IPS-15b (cell line): Measurements from ENCODE around the gene LAMC1.

Source experiments
- H3K27me3 ChIP-seq: one replicate; pipeline ENCODE4 v1.6.1; 2013; ENCODE audit warnings: low read length; ENCODE audit not compliant: control insufficient read depth, insufficient read depth
- H3K36me3 ChIP-seq: one replicate; pipeline ENCODE4 v1.6.1; 2013; ENCODE audit warnings: low read length; ENCODE audit not compliant: control insufficient read depth, insufficient read depth
- H3K4me1 ChIP-seq: one replicate; pipeline ENCODE4 v1.6.1; 2013; ENCODE audit warnings: mild to moderate bottlenecking, low read length; ENCODE audit not compliant: control insufficient read depth, insufficient read depth
- H3K4me3 ChIP-seq: one replicate; pipeline ENCODE4 v1.5.1; 2013; ENCODE audit warnings: low read depth, low read length
- H3K9ac ChIP-seq: one replicate; pipeline ENCODE4 v1.6.1; 2013; ENCODE audit warnings: low read depth, mild to moderate bottlenecking, low read length
- H3K9me3 ChIP-seq: one replicate; pipeline ENCODE4 v1.6.1; 2013; ENCODE audit warnings: mild to moderate bottlenecking, low read length; ENCODE audit not compliant: control insufficient read depth, insufficient read depth

LAMC1 gene

GRCh38 chr1:183103577-183103976 lies 80.4 kb downstream of the LAMC1 start:
- Histone ChIP-seq H3K9ac (no peak overlapping the region), H3K4me1 (peaks cover 5% of the 10 kb centered on the region)

DNA sequence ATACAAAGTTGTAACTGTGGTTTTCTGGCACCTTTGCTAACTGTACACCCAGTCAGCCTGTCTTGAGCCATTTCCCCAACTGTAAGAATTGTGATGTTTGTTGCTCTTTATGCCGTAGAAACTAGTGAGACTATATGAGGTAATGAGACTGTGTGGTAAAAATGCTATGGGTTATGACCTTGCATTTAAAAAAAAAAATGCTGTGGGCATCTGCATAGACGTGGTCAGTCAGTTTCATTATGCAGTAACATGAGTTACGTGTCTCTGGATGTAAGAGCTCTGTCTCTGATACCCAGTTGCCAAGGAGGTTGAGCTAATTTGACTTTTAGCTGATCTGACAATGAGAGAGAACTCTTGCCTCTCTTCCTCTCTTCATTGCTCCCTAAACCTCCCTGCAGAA lies 82.2 kb downstream of the LAMC1 start:
- Histone ChIP-seq H3K36me3 (peaks cover 6% of the 10 kb centered on the region), H3K4me3 (no peak overlapping the region), H3K27me3 (no peaks in the 10 kb centered on the region), H3K4me1 (no peaks in the 10 kb centered on the region), H3K9me3 (no peaks in the 10 kb centered on the region), H3K9ac (no peak overlapping the region)

More at GRCh38 chr1:183103577-183103976, 80.4 kb downstream of the LAMC1 start:
- no peaks in the 10 kb centered on the region for H3K9me3 ChIP-seq
- H3K4me3 ChIP-seq = no peak overlapping the region
- no peaks in the 10 kb centered on the region for H3K27me3 ChIP-seq
- H3K36me3 ChIP-seq = peaks cover 6% of the 10 kb centered on the region

DNA sequence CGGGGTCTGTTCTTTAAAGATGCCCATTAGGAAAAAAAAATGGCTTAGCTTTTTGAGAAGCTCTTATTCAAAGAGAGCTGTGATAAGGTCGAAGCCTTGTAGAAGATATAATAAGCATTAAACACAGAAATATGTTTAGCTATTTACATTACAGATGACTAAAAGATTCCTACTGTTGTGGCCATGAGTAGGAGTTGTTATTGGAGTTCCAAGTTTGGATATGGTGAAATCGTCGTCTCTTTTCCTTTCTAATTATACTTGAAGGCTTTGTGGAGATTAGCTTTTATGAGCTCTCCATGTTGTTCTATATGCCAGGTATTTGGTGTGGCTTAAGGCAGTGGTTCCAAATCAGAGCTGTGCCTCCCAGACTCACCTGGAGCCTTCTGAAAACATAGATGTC lies 82.9 kb downstream of the LAMC1 start:
- no peaks in the 10 kb centered on the region for H3K4me1 ChIP-seq
- H3K9ac ChIP-seq = no peak overlapping the region
- no peaks in the 10 kb centered on the region for H3K27me3 ChIP-seq
- H3K4me3 ChIP-seq = no peak overlapping the region
- no peaks in the 10 kb centered on the region for H3K9me3 ChIP-seq
- peaks cover 6% of the 10 kb centered on the region for H3K36me3 ChIP-seq

GRCh38 chr1:183106746-183107145 lies 83.5 kb downstream of the LAMC1 start:
- no peaks in the 10 kb centered on the region for H3K4me1 ChIP-seq
- H3K9me3 ChIP-seq = no peaks in the 10 kb centered on the region
- no peak overlapping the region for H3K9ac ChIP-seq
- no peaks in the 10 kb centered on the region for H3K27me3 ChIP-seq
- H3K36me3 ChIP-seq = peaks cover 6% of the 10 kb centered on the region
- no peak overlapping the region for H3K4me3 ChIP-seq

DNA sequence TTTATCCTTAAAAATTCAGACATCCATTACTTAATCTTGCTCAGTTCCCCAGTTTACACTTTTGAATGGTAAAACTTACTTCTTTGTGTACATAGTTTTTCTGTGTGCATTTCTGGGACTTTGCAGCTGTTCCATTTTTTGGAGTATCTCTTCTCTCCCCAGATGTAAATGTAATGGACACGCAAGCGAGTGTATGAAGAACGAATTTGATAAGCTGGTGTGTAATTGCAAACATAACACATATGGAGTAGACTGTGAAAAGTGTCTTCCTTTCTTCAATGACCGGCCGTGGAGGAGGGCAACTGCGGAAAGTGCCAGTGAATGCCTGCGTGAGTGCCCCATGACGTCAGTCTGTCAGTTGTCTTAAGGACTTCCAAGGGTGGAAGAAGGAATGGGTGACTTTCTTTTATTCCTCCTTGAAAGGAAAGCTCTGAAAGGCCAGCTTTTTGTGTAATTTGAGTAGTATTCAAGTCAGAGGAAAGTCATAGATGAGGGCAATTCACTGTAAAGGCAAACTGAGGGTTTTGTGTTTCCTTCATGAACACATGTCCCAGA lies 87.2 kb downstream of the LAMC1 start:
- Histone ChIP-seq H3K27me3 (no peaks in the 10 kb centered on the region), H3K9me3 (no peaks in the 10 kb centered on the region), H3K9ac (no peak overlapping the region), H3K4me1 (no peaks in the 10 kb centered on the region), H3K36me3 (peaks cover 4% of the 10 kb centered on the region), H3K4me3 (no peak overlapping the region)

- Histone ChIP-seq H3K27me3 (no peaks in the 10 kb centered on the region), H3K36me3 (peaks cover 12% of the 10 kb centered on the region), H3K4me1 (no peaks in the 10 kb centered on the region), H3K9me3 (no peaks in the 10 kb centered on the region), H3K9ac (no peak overlapping the region), H3K4me3 (no peak overlapping the region)
Measured at GRCh38 chr1:183114441-183114840, 91.2 kb downstream of the LAMC1 start.

DNA sequence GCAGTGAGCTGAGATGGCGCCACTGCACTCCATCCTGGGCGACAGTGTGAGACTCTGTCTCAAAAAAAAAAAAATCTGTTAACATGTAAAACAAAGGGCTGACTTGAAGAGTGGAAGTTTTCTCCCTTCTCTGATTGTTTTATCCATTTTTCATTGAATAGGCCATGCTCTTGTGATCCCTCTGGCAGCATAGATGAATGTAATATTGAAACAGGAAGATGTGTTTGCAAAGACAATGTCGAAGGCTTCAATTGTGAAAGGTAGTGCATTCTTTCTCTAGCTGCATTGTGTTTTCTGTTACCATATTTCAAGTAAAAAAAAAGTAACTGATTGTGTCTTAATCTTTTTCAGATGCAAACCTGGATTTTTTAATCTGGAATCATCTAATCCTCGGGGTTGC lies 93.2 kb downstream of the LAMC1 start:
- H3K36me3 ChIP-seq = peaks cover 13% of the 10 kb centered on the region
- H3K9ac ChIP-seq = no peak overlapping the region
- no peaks in the 10 kb centered on the region for H3K4me1 ChIP-seq
- H3K27me3 ChIP-seq = no peaks in the 10 kb centered on the region
- H3K9me3 ChIP-seq = no peaks in the 10 kb centered on the region
- no peak overlapping the region for H3K4me3 ChIP-seq

GRCh38 chr1:183121609-183122008 lies 98.4 kb downstream of the LAMC1 start:
- no peak overlapping the region for H3K4me3 ChIP-seq
- H3K27me3 ChIP-seq = no peaks in the 10 kb centered on the region
- peaks cover 34% of the 10 kb centered on the region for H3K36me3 ChIP-seq
- H3K4me1 ChIP-seq = no peaks in the 10 kb centered on the region
- no peaks in the 10 kb centered on the region for H3K9me3 ChIP-seq
- no peak overlapping the region for H3K9ac ChIP-seq

GRCh38 chr1:183124259-183124658 lies 101.0 kb downstream of the LAMC1 start:
- no peak overlapping the region for H3K4me3 ChIP-seq
- no peak overlapping the region for H3K9ac ChIP-seq
- no peaks in the 10 kb centered on the region for H3K9me3 ChIP-seq
- H3K27me3 ChIP-seq = no peaks in the 10 kb centered on the region
- peaks cover 39% of the 10 kb centered on the region for H3K36me3 ChIP-seq
- H3K4me1 ChIP-seq = no peaks in the 10 kb centered on the region

GRCh38 chr1:183125279-183125999 lies 102.2 kb downstream of the LAMC1 start:
- no peaks in the 10 kb centered on the region for H3K4me1 ChIP-seq
- no peak overlapping the region for H3K4me3 ChIP-seq
- H3K36me3 ChIP-seq = peaks cover 46% of the 10 kb centered on the region
- no peaks in the 10 kb centered on the region for H3K27me3 ChIP-seq
- no peaks in the 10 kb centered on the region for H3K9me3 ChIP-seq
- no peak overlapping the region for H3K9ac ChIP-seq

GRCh38 chr1:183126000-183126366 lies 102.8 kb downstream of the LAMC1 start:
- H3K9ac ChIP-seq = no peak overlapping the region

GRCh38 chr1:183126528-183126927 lies 103.3 kb downstream of the LAMC1 start:
- Histone ChIP-seq H3K4me1 (no peaks in the 10 kb centered on the region), H3K4me3 (no peak overlapping the region), H3K36me3 (peaks cover 46% of the 10 kb centered on the region), H3K9ac (no peak overlapping the region), H3K9me3 (no peaks in the 10 kb centered on the region), H3K27me3 (no peaks in the 10 kb centered on the region)

More at GRCh38 chr1:183126000-183126366, 102.8 kb downstream of the LAMC1 start:
- Histone ChIP-seq H3K27me3 (no peaks in the 10 kb centered on the region), H3K9me3 (no peaks in the 10 kb centered on the region), H3K4me3 (no peak overlapping the region), H3K4me1 (no peaks in the 10 kb centered on the region), H3K36me3 (peaks cover 48% of the 10 kb centered on the region)
